ENCODE results near the gene RYR2. TPM values are rescaled to one million over a fixed set of nuclear protein-coding genes. Genes with fewer than 3 reads are reported as not detected.

RYR2 gene
- total and polyA plus RNA-seq, 2 donors (not counting 1 experiment from before 2014, with no cell fraction given): not detected

- H3K9me3 ChIP-seq (ENCODE audit: control extremely low read depth in 1 of 3, control insufficient read depth in 2 of 3, insufficient read depth in 1 of 3, low read length in 2 of 3): no peaks in the 10 kb centered on the region
- ChIA-PET CTCF (no interaction called here), POLR2A (no interaction called here)
- no peaks in the 10 kb centered on the region for H3K4me1 ChIP-seq (ENCODE audit: control insufficient read depth in 2 of 2, insufficient read depth in 2 of 2, low read length in 2 of 2)
- no peaks in the 10 kb centered on the region for H3K9me3 Mint-ChIP-seq (ENCODE audit: insufficient read depth)
- H3K27ac ChIP-seq (ENCODE audit: low read length in 2 of 2): no peak overlapping the region
- H2AFZ ChIP-seq (ENCODE audit: insufficient read depth, low read depth, low read length, poor library complexity, severe bottlenecking): no peak overlapping the region
- no peak overlapping the region for H3K9ac ChIP-seq (ENCODE audit: low read length)
- no peak for TF ChIP-seq CTCF (IDR thresholded peaks at IDR 0.05)
- TF ChIP-seq EZH2 (IDR thresholded peaks at IDR 0.05; ENCODE audit: borderline replicate concordance, insufficient read depth, low read depth, low read length, poor library complexity, severe bottlenecking): no peak
- H3K4me3 Mint-ChIP-seq: no peak overlapping the region
- whole genome bisulfite sequencing (ENCODE audit: insufficient coverage): 8% methylated on average over 2 of the region's 5 CpGs
- DNase-seq (no peak), ATAC-seq (ENCODE audit: low read depth) (no peak)
- H3K4me1 Mint-ChIP-seq: no peaks in the 10 kb centered on the region
- intact Hi-C loops (cut with micrococcal nuclease): no loop called here
- no peaks in the 10 kb centered on the region for H3K27me3 Mint-ChIP-seq
- no peak overlapping the region for H3K4me3 ChIP-seq (ENCODE audit: control extremely low read depth in 1 of 5, extremely low read depth in 1 of 5, insufficient read depth in 1 of 5, low read depth in 2 of 5, low read length in 4 of 5)
- no peak overlapping the region for H3K27ac Mint-ChIP-seq
- no peaks in the 10 kb centered on the region for H3K27me3 ChIP-seq (replicated peaks in 1 of 4; ENCODE audit: control extremely low read depth in 1 of 4, control insufficient read depth in 3 of 4, insufficient read depth in 4 of 4, low read length in 3 of 4)
- no peaks in the 10 kb centered on the region for H3K79me2 ChIP-seq (ENCODE audit: control insufficient read depth, insufficient read depth, low read length)
- no peaks in the 10 kb centered on the region for H4K20me1 ChIP-seq (ENCODE audit: control insufficient read depth, insufficient read depth, low read length, poor library complexity, severe bottlenecking)
- H3K36me3 ChIP-seq (replicated peaks in 1 of 2; ENCODE audit: control extremely low read depth in 1 of 2, control insufficient read depth in 1 of 2, extremely low read depth in 1 of 2, insufficient read depth in 2 of 2, low read length in 1 of 2): no peaks in the 10 kb centered on the region
- no peak overlapping the region for H3K4me2 ChIP-seq (replicated peaks; ENCODE audit: low read depth, low read length, poor library complexity, severe bottlenecking)
Measured at GRCh38 chr1:237811633-237812032, 769.6 kb downstream of the RYR2 start.

GRCh38 chr1:237812061-237812460 lies 770.1 kb downstream of the RYR2 start:
- DNase-seq (no peak), ATAC-seq (ENCODE audit: low read depth) (no peak)
- intact Hi-C loops (cut with micrococcal nuclease): no loop called here
- WGBS (ENCODE audit: insufficient coverage): 80% methylated on average over 1 of the region's 2 CpGs
- H3K4me2 ChIP-seq (replicated peaks; ENCODE audit: low read depth, low read length, poor library complexity, severe bottlenecking): no peak overlapping the region
- no peak overlapping the region for H3K4me3 Mint-ChIP-seq
- TF ChIP-seq CTCF (IDR thresholded peaks at IDR 0.05): no peak
- TF ChIP-seq EZH2 (IDR thresholded peaks at IDR 0.05; ENCODE audit: borderline replicate concordance, insufficient read depth, low read depth, low read length, poor library complexity, severe bottlenecking): no peak
- no peaks in the 10 kb centered on the region for H3K9me3 ChIP-seq (ENCODE audit: control extremely low read depth in 1 of 3, control insufficient read depth in 2 of 3, insufficient read depth in 1 of 3, low read length in 2 of 3)
- H4K20me1 ChIP-seq (ENCODE audit: control insufficient read depth, insufficient read depth, low read length, poor library complexity, severe bottlenecking): no peaks in the 10 kb centered on the region
- no peaks in the 10 kb centered on the region for H3K36me3 ChIP-seq (replicated peaks in 1 of 2; ENCODE audit: control extremely low read depth in 1 of 2, control insufficient read depth in 1 of 2, extremely low read depth in 1 of 2, insufficient read depth in 2 of 2, low read length in 1 of 2)
- ChIA-PET POLR2A (no interaction called here), CTCF (no interaction called here)
- H3K4me1 ChIP-seq (ENCODE audit: control insufficient read depth in 2 of 2, insufficient read depth in 2 of 2, low read length in 2 of 2): no peaks in the 10 kb centered on the region
- no peaks in the 10 kb centered on the region for H3K27me3 ChIP-seq (replicated peaks in 1 of 4; ENCODE audit: control extremely low read depth in 1 of 4, control insufficient read depth in 3 of 4, insufficient read depth in 4 of 4, low read length in 3 of 4)
- H3K9ac ChIP-seq (ENCODE audit: low read length): no peak overlapping the region
- H3K79me2 ChIP-seq (ENCODE audit: control insufficient read depth, insufficient read depth, low read length): no peaks in the 10 kb centered on the region
- no peak overlapping the region for H3K27ac ChIP-seq (ENCODE audit: low read length in 2 of 2)
- H3K4me1 Mint-ChIP-seq: no peaks in the 10 kb centered on the region
- H3K4me3 ChIP-seq (ENCODE audit: control extremely low read depth in 1 of 5, extremely low read depth in 1 of 5, insufficient read depth in 1 of 5, low read depth in 2 of 5, low read length in 4 of 5): no peak overlapping the region
- no peak overlapping the region for H3K27ac Mint-ChIP-seq
- H3K27me3 Mint-ChIP-seq: no peaks in the 10 kb centered on the region
- H3K9me3 Mint-ChIP-seq (ENCODE audit: insufficient read depth): no peaks in the 10 kb centered on the region
- H2AFZ ChIP-seq (ENCODE audit: insufficient read depth, low read depth, low read length, poor library complexity, severe bottlenecking): no peak overlapping the region
